ENCODE measurements around the gene APOC3. TPM values are rescaled to one million over a fixed set of nuclear protein-coding genes. Genes with fewer than 3 reads are reported as not detected.

The APOC3 gene
- not detected in 2 replicates for total RNA-seq

DNA sequence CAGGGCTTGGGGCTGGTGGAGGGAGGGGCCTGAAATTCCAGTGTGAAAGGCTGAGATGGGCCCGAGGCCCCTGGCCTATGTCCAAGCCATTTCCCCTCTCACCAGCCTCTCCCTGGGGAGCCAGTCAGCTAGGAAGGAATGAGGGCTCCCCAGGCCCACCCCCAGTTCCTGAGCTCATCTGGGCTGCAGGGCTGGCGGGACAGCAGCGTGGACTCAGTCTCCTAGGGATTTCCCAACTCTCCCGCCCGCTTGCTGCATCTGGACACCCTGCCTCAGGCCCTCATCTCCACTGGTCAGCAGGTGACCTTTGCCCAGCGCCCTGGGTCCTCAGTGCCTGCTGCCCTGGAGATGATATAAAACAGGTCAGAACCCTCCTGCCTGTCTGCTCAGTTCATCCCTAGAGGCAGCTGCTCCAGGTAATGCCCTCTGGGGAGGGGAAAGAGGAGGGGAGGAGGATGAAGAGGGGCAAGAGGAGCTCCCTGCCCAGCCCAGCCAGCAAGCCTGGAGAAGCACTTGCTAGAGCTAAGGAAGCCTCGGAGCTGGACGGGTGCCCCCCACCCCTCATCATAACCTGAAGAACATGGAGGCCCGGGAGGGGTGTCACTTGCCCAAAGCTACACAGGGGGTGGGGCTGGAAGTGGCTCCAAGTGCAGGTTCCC is at the start of gene APOC3:
Gene APOC3 (plus strand): TSS at position 383 of the 659 bp plus-strand sequence. CDS start 676 bp downstream, outside the sequence.

DNA sequence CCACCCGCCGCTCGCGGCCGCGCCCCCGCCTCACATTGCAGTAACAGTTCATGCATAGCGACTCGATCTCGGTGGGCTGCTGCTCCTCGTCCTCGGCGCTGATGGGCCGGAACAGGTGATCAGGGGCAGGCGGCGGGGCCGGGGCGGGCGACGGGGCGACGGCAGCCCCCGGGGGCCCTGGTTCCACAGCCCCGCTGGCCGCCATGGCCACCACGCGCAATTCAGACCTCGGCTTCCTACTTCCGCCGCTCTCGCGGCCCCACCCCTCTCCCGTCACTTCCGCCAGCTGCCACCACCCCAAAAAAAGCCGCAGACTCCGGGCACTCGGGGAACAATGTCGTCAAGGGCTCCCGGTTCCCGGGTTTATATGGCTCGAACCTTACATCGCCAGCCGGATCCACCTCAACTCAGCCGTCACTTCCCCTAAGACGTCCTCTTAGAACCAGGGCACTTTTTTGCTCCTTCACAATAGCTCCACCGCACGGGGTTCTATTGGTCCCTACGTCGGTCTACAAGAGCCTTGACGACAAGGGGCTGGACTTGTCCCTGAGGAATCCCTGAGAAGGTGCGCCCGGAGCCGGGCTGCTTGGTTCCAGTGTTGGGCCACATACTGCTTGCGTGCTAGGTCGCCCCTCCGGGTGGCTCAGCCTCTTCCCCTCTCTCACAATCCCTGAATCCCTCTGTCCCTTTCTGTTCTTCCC is 41.8 kb upstream of the APOC3 start, which contains the start of gene ZPR1:
Gene ZPR1 (minus strand): TSS at position 238 of the 701 bp plus-strand sequence. CDS start 33 bp downstream, at position 205.

DNA sequence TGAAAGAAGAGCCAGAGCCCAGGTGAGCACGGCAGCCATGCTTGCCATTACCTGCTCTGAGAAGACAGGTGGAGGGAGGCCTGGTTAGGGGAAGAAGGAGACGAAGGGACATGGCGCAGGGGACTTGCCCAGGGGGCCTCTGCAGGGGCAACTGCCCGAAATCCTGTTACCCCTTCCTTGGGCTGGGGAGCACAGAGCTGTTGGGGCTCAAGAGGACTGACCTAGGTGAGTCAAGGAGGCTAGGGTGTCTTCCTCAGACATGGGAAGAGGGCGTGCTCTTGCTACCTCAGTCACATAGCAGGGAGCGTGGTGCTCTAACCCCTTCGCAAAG is 37.9 kb upstream of the APOC3 start, which contains the start of gene APOA5:
Gene APOA5 (minus strand): TSS at position 67 of the 331 bp plus-strand sequence. CDS start 19 bp downstream, at position 48.

DNA sequence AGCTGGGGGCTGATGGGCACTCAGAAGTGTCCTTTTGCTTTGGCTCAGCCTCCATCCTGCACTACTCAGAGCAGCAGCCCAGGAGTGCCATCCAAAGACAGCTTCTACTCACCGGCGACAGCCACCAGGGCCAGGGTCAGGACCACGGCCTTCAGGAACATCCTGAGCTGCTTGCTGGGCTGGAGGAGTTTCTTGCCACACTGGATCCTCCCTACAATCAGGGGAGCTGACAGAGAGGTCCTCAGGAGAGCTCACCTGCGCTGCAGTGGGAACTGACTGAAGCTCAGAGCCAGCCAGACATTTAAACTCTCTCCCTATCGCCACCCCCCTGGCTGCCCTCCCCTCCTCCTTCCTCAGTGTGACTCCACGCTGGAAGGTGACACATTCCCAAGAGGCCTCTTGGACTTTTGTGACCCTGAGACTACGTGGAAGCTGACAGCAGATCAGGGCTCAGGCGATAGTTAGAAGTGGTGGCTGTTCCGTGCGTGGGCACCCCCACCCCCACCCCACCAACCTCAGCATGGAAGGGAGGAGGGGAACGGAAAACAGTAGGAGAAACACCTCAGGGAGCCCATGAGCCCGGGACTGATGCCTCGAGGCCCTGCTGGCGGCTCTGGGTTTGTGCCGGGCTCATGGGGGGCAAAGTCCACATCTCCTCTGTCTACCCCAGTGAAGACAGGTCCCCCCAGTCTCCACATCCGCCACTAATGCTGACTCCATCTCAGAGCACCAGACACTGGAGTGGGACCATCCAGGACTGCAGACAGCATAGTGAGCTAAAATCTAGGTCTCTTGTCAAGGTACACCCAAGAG is 6.5 kb upstream of the APOC3 start, which contains the start of gene APOA4:
Gene APOA4 (minus strand): TSS at position 274 of the 813 bp plus-strand sequence. CDS start 113 bp downstream, at position 161.

DNA sequence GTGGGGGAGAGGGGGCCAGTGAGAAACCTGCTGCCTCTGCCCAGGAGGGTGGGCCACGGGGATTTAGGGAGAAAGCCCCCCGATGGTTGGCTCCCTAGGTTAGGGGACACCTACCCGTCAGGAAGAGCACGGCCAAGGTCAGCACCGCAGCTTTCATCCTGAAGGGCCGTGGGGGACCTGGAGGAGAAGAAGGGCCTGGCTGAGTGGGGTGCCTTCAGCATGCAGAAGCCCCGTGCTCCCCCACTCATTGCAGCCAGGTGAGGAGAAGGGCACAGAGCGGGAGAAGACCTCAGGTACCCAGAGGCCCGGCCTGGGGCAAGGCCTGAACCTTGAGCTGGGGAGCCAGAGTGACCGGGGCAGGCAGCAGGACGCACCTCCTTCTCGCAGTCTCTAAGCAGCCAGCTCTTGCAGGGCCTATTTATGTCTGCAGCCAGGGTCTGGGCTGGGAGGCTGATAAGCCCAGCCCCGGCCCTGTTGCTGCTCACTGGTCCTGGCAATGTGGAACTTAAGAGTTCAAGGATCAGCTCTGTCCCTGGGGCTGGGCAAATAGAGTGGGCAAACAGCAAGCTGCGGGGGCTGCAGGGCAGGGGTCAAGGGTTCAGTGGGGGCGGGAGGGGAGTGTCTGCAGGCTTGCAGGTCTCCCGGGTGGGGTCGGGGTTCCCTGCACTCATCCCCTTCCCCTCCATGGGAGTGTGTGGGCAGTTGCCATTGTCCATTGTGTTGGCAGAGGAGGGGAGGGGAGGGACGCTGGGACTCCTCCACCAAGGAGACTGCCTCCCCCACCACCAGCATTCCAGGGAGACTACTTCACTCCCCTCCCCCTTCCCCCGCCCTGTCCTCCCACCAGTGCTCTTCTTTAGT is 7.8 kb downstream of the APOC3 start, which contains the start of gene APOA1:
Gene APOA1 (minus strand): TSS at position 392 of the 861 bp plus-strand sequence. CDS start 235 bp downstream, at position 157.

Other genes with a start within 250 kb of the APOC3 start
- 6.1 and 6.3 TPM in 2 replicates for gene BUD13, start 56.9 kb upstream of the APOC3 start, total RNA-seq
- gene ZPR1, start 41.9 kb upstream of the APOC3 start, total RNA-seq, result 16.1 and 32.4 TPM in 2 replicates
- not detected in 2 replicates for gene APOA5, start 38.0 kb upstream of the APOC3 start, total RNA-seq
- gene APOA4, start 6.6 kb upstream of the APOC3 start, total RNA-seq, result not detected in 2 replicates
- 0.34 and 0.87 TPM in 2 replicates for gene APOA1, start 7.7 kb downstream of the APOC3 start, total RNA-seq